CD14-positive monocyte (primary cell): ENCODE data around the gene TFPI. TPM values are rescaled to one million over a fixed set of nuclear protein-coding genes. Genes with fewer than 3 reads are reported as not detected.

Experiments
- DNase-seq, 3 donors: peaks; one replicate each; pipeline ENCODE4 v3.0.0-alpha.2; 2011 to 2022
- H2AFZ ChIP-seq: 2 replicates; pipeline ENCODE4 v1.6.0; 2012; ENCODE audit warnings: mild to moderate bottlenecking, low read depth, low read length, inconsistent platforms; ENCODE audit not compliant: insufficient read depth, poor library complexity, severe bottlenecking
- H3K27ac ChIP-seq, 2 donors: 1 replicate in 1 of 2; 2 replicates in 1 of 2; pipeline ENCODE4 v1.5.1; 2012 to 2013; ENCODE audit warnings: low read length in 2 of 2, control low read depth in 1 of 2, inconsistent platforms in 1 of 2, low read depth in 1 of 2, mild to moderate bottlenecking in 1 of 2
- H3K27me3 ChIP-seq, 2 donors: one replicate each; pipeline versions ENCODE4 v1.6.0 to v1.6.1; 2011 to 2013; ENCODE audit warnings: low read length in 2 of 2; ENCODE audit not compliant: control insufficient read depth in 2 of 2, insufficient read depth in 2 of 2
- H3K36me3 ChIP-seq, 2 donors: replicated peaks in 1 of 2; 1 replicate in 1 of 2; 2 replicates in 1 of 2; pipeline versions ENCODE4 v1.5.1 to v1.6.1; 2012 to 2013; ENCODE audit warnings: low read length in 2 of 2, control low read depth in 1 of 2, inconsistent platforms in 1 of 2, mild to moderate bottlenecking in 1 of 2; ENCODE audit not compliant: insufficient read depth in 2 of 2, control insufficient read depth in 1 of 2
- H3K4me1 ChIP-seq, 2 donors: 1 replicate in 1 of 2; 2 replicates in 1 of 2; pipeline versions ENCODE4 v1.5.1 to v1.6.1; 2012 to 2013; ENCODE audit warnings: low read length in 2 of 2, control low read depth in 1 of 2, inconsistent platforms in 1 of 2, mild to moderate bottlenecking in 1 of 2, moderate library complexity in 1 of 2; ENCODE audit not compliant: insufficient read depth in 2 of 2, control insufficient read depth in 1 of 2
- H3K4me2 ChIP-seq: replicated peaks from 2 replicates; pipeline ENCODE3; 2012; ENCODE audit warnings: low read length, moderate library complexity, mild to moderate bottlenecking; ENCODE audit not compliant: poor library complexity, severe bottlenecking; ENCODE audit errors: extremely low read depth
- H3K4me3 ChIP-seq, 3 experiments: fragments of 200-600 bp in 1 of 3; sonication (generic) in 1 of 3; replicated peaks in 1 of 3; 1 replicate in 2 of 3; 2 replicates in 1 of 3; pipeline ENCODE4 v1.5.1; 2011 to 2013; ENCODE audit warnings: low read length in 3 of 3, mild to moderate bottlenecking in 3 of 3, control low read depth in 2 of 3, low read depth in 2 of 3, inconsistent platforms in 1 of 3, moderate library complexity in 1 of 3
- H3K79me2 ChIP-seq: 2 replicates; pipeline ENCODE4 v1.6.0; 2012; ENCODE audit warnings: mild to moderate bottlenecking, control low read depth, inconsistent platforms, low read length, moderate library complexity; ENCODE audit not compliant: insufficient read depth
- H3K9ac ChIP-seq: 2 replicates; pipeline ENCODE4 v1.6.0; 2017; ENCODE audit warnings: low read length, mild to moderate bottlenecking; ENCODE audit not compliant: insufficient read depth, poor library complexity, severe bottlenecking
- H3K9me3 ChIP-seq, 2 donors: replicated peaks in 1 of 2; 1 replicate in 1 of 2; 2 replicates in 1 of 2; pipeline versions ENCODE4 v1.5.1 to v1.6.1; 2012 to 2013; ENCODE audit warnings: low read length in 2 of 2, control low read depth in 1 of 2; ENCODE audit not compliant: control insufficient read depth in 1 of 2, insufficient read depth in 1 of 2
- H4K20me1 ChIP-seq: 2 replicates; pipeline ENCODE4 v1.6.0; 2012; ENCODE audit warnings: mild to moderate bottlenecking, low read length, control low read depth, moderate library complexity; ENCODE audit not compliant: insufficient read depth
- H3K27ac Mint-ChIP-seq, 7 donors: one replicate each; pipeline ENCODE4 v1.8.0; 2020; ENCODE audit warnings: mild to moderate bottlenecking in 7 of 7, mixed read lengths in 7 of 7, moderate library complexity in 6 of 7, inconsistent platforms in 2 of 7
- H3K27me3 Mint-ChIP-seq, 3 donors: one replicate each; pipeline ENCODE4 v1.8.0; 2021 to 2022; ENCODE audit warnings: low read depth in 3 of 3, mild to moderate bottlenecking in 3 of 3, mixed read lengths in 3 of 3, moderate library complexity in 3 of 3, inconsistent platforms in 1 of 3
- H3K36me3 Mint-ChIP-seq, 2 donors: one replicate each; pipeline ENCODE4 v1.8.0; 2020; ENCODE audit warnings: mixed read lengths in 2 of 2, inconsistent platforms in 1 of 2, mild to moderate bottlenecking in 1 of 2
- H3K4me1 Mint-ChIP-seq: one replicate; pipeline ENCODE4 v1.8.0; 2020; ENCODE audit warnings: mild to moderate bottlenecking, mixed read lengths
- H3K4me3 Mint-ChIP-seq, 2 donors: one replicate each; pipeline ENCODE4 v1.8.0; 2020; ENCODE audit warnings: mild to moderate bottlenecking in 2 of 2, mixed read lengths in 2 of 2, moderate library complexity in 1 of 2
- H3K9me3 Mint-ChIP-seq, 7 donors: one replicate each; pipeline ENCODE4 v1.8.0; 2020 to 2022; ENCODE audit warnings: mixed read lengths in 7 of 7, mild to moderate bottlenecking in 6 of 7, moderate library complexity in 6 of 7, inconsistent platforms in 2 of 7
- CTCF ChIP-seq: fragments of 200-600 bp; IDR thresholded peaks from one replicate; pipeline ENCODE4 v1.8.0; 2022; ENCODE audit warnings: antibody characterized with exemption, mild to moderate bottlenecking
- WGBS: methylation state at CpG from one replicate; pipeline ENCODE4 v1.1.5; 2013; ENCODE audit warnings: missing lambda C conversion rate; ENCODE audit not compliant: insufficient coverage; 5-methylcytosine and 5-hydroxymethylcytosine counted together
- intact Hi-C, 2 donors: fragments of 100-400 bp; cut with micrococcal nuclease; formaldehyde crosslinking; loops; one replicate each; pipeline versions ENCODE4 v1.15.0 to v1.15.1; 2023
- polyA plus RNA-seq, 3 donors: library from polyadenylated mRNA; depleted of rRNA in 1 of 3; unstranded in 2 of 3; stranded (reverse) in 1 of 3; fragments of 300-500 nt in 2 of 3; fragments of >200 nt in 1 of 3; fragmentation: Illumina TruSeq in 2 of 3; gene quantifications; 1 replicate in 2 of 3; 2 replicates in 1 of 3; pipeline ENCODE4 v1.2.3, GENCODE V29; 2012 to 2021

The TFPI gene
- polyA plus RNA-seq, 3 donors, result 0.46 TPM; not detected in 2

GRCh38 chr2:187442378-187442777, 111.9 kb downstream of the TFPI start:
- Histone ChIP-seq H3K79me2 (no peaks in the 10 kb centered on the region), H3K9me3 (no peaks in the 10 kb centered on the region), H2AFZ (no peak overlapping the region), H3K27ac (no peak overlapping the region), H3K4me2 (no peak overlapping the region), H3K9ac (no peak overlapping the region), H3K36me3 (no peaks in the 10 kb centered on the region), H3K27me3 (no peaks in the 10 kb centered on the region), H3K4me1 (peaks cover 2 to 14% of the 10 kb centered on the region in 2 donors), H3K4me3 (no peak overlapping the region), H4K20me1 (no peaks in the 10 kb centered on the region)
- no peak overlapping the region for H3K27ac Mint-ChIP-seq
- no peaks in the 10 kb centered on the region for H3K9me3 Mint-ChIP-seq
- intact Hi-C loops, result no loop called here
- H3K4me1 Mint-ChIP-seq, result peaks cover 15% of the 10 kb centered on the region
- no peak overlapping the region for H3K4me3 Mint-ChIP-seq
- no peak for TF ChIP-seq CTCF
- no peak for DNase-seq
- no peaks in the 10 kb centered on the region for H3K27me3 Mint-ChIP-seq
- peaks cover 0 to 4% of the 10 kb centered on the region in 2 donors for H3K36me3 Mint-ChIP-seq
- no CpG with 5 or more reads among the region's 1 CpG for WGBS

DNA sequence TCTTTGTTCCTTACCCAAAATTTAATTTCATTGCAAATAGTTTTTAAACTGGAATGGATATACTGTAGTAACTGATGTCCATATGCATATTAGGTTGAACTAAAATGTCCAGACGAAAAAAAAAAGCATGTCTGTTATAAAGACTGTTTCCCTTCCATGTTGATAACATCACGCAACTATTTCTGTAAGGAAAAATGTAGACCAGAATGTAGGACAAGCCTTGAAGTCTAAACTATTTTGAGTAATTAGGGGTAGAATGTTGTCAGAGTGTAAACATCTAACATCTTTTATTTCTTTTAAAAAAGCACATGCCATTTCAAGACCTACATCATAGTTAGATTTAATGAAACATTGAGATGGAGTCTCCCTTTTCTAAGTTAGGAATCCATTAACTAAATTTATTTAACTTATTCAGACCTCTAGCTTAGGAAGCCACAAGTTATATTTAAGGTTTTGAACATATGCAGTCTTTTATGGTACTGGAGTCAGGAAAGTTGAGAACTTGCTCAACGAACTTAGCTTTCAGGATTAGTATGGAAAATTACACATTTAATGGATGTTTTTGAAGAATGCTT, 114.0 kb downstream of the TFPI start:
- H3K79me2 ChIP-seq, result no peaks in the 10 kb centered on the region
- no peak overlapping the region for H3K4me2 ChIP-seq
- no CpG with 5 or more reads among the region's 3 CpGs for WGBS

More for the DNA sequence above, 114.0 kb downstream of the TFPI start:
- Mint-ChIP-seq H3K9me3 (no peaks in the 10 kb centered on the region), H3K27me3 (no peaks in the 10 kb centered on the region), H3K4me3 (no peak overlapping the region), H3K4me1 (peaks cover 8% of the 10 kb centered on the region), H3K27ac (no peak overlapping the region), H3K36me3 (peaks cover 0 to 4% of the 10 kb centered on the region in 2 donors)
- no peak overlapping the region for H2AFZ ChIP-seq
- H3K4me3 ChIP-seq, result no peak overlapping the region
- no peak overlapping the region for H3K9ac ChIP-seq
- no peaks in the 10 kb centered on the region for H3K36me3 ChIP-seq
- no peak overlapping the region for H3K27ac ChIP-seq
- H3K27me3 ChIP-seq, result no peaks in the 10 kb centered on the region
- intact Hi-C loops, result no loop called here
- H3K9me3 ChIP-seq, result no peaks in the 10 kb centered on the region
- DNase-seq, result no peak
- no peaks in the 10 kb centered on the region for H4K20me1 ChIP-seq
- TF ChIP-seq CTCF, result no peak
- H3K4me1 ChIP-seq, result no peaks in the 10 kb centered on the region
